ENCODE data around the gene AKR1B15.

Gene AKR1B15

GRCh38 chr7:134527979-134528371 is 20.9 kb upstream of the AKR1B15 start:
- H3K4me3 ChIP-seq (ENCODE audit: low read depth, low read length): no peak overlapping the region
- DNase-seq: peak; percentile 52
- TF ChIP-seq CTCF (IDR thresholded peaks at IDR 0.05; ENCODE audit: low read depth, low read length): no peak
- peak overlapping the region; percentile 61 for H3K27ac ChIP-seq
- H3K9me3 ChIP-seq (ENCODE audit: severe bottlenecking): no peaks in the 10 kb centered on the region
- no peaks in the 10 kb centered on the region for H3K27me3 ChIP-seq (ENCODE audit: insufficient read depth, low read depth, severe bottlenecking)
- no peaks in the 10 kb centered on the region for H3K36me3 ChIP-seq

- no peaks in the 10 kb centered on the region for H3K9me3 ChIP-seq (ENCODE audit: severe bottlenecking)
- no peak for DNase-seq
- no peaks in the 10 kb centered on the region for H3K36me3 ChIP-seq
- H3K4me3 ChIP-seq (ENCODE audit: low read depth, low read length): no peak overlapping the region
- peak overlapping the region; percentile 61 for H3K27ac ChIP-seq
- TF ChIP-seq CTCF (IDR thresholded peaks at IDR 0.05; ENCODE audit: low read depth, low read length): no peak
- H3K27me3 ChIP-seq (ENCODE audit: insufficient read depth, low read depth, severe bottlenecking): no peaks in the 10 kb centered on the region
Observed at GRCh38 chr7:134528749-134529148, 20.2 kb upstream of the AKR1B15 start.

- no peaks in the 10 kb centered on the region for H3K27me3 ChIP-seq (ENCODE audit: insufficient read depth, low read depth, severe bottlenecking)
- no peaks in the 10 kb centered on the region for H3K9me3 ChIP-seq (ENCODE audit: severe bottlenecking)
- no peak for DNase-seq
- H3K4me3 ChIP-seq (ENCODE audit: low read depth, low read length): no peak overlapping the region
- no peak for TF ChIP-seq CTCF (IDR thresholded peaks at IDR 0.05; ENCODE audit: low read depth, low read length)
- no peak overlapping the region for H3K27ac ChIP-seq
- no peaks in the 10 kb centered on the region for H3K36me3 ChIP-seq
Observed at GRCh38 chr7:134530460-134530859, 18.4 kb upstream of the AKR1B15 start.

- no peak overlapping the region for H3K27ac ChIP-seq
- no peak overlapping the region for H3K4me3 ChIP-seq (ENCODE audit: low read depth, low read length)
- no peaks in the 10 kb centered on the region for H3K9me3 ChIP-seq (ENCODE audit: severe bottlenecking)
- H3K36me3 ChIP-seq: no peaks in the 10 kb centered on the region
- DNase-seq: no peak
- H3K27me3 ChIP-seq (ENCODE audit: insufficient read depth, low read depth, severe bottlenecking): no peaks in the 10 kb centered on the region
- no peak for TF ChIP-seq CTCF (IDR thresholded peaks at IDR 0.05; ENCODE audit: low read depth, low read length)
Observed at GRCh38 chr7:134532180-134532953, 16.5 kb upstream of the AKR1B15 start.

- H3K36me3 ChIP-seq: no peaks in the 10 kb centered on the region
- H3K27ac ChIP-seq: no peak overlapping the region
- H3K9me3 ChIP-seq (ENCODE audit: severe bottlenecking): no peaks in the 10 kb centered on the region
- no peak overlapping the region for H3K4me3 ChIP-seq (ENCODE audit: low read depth, low read length)
- TF ChIP-seq CTCF (IDR thresholded peaks at IDR 0.05; ENCODE audit: low read depth, low read length): no peak
- H3K27me3 ChIP-seq (ENCODE audit: insufficient read depth, low read depth, severe bottlenecking): no peaks in the 10 kb centered on the region
- DNase-seq: no peak
Observed at GRCh38 chr7:134532954-134533218, 16.0 kb upstream of the AKR1B15 start.

GRCh38 chr7:134533288-134533771 is 15.6 kb upstream of the AKR1B15 start:
- H3K27ac ChIP-seq: no peak overlapping the region
- H3K36me3 ChIP-seq: no peaks in the 10 kb centered on the region
- TF ChIP-seq CTCF (IDR thresholded peaks at IDR 0.05; ENCODE audit: low read depth, low read length): no peak
- H3K4me3 ChIP-seq (ENCODE audit: low read depth, low read length): no peak overlapping the region
- no peak for DNase-seq
- no peaks in the 10 kb centered on the region for H3K9me3 ChIP-seq (ENCODE audit: severe bottlenecking)
- H3K27me3 ChIP-seq (ENCODE audit: insufficient read depth, low read depth, severe bottlenecking): no peaks in the 10 kb centered on the region

Measured in WERI-Rb-1 (cell line).